SK-MEL-5 (cell line): ENCODE data around the gene NDUFS4. TPM values are rescaled to one million over a fixed set of nuclear protein-coding genes. Genes with fewer than 3 reads are reported as not detected.

Source experiments
- DNase-seq: peaks from one replicate; pipeline ENCODE4 v3.0.0-alpha.2; 2016; ENCODE audit warnings: low read depth, low spot score
- in situ Hi-C: cut with HindIII; loops from 2 replicates; pipeline ENCODE4 v1.10.0; 2016; ENCODE audit warnings: low sequenced_read_pairs, high pct_unique_total_duplicates, low pct_unique_long_range_greater_than_20kb
- total RNA-seq: library from RNA; depleted of rRNA; stranded (reverse); fragments of >200 nt; shearing (Covaris generic); gene quantifications from 2 replicates; pipeline ENCODE4 v1.2.3, GENCODE V29; 2014; rRNA removed

Gene NDUFS4
- total RNA-seq, 1 experiment from 2014 or later = 132 TPM

DNA sequence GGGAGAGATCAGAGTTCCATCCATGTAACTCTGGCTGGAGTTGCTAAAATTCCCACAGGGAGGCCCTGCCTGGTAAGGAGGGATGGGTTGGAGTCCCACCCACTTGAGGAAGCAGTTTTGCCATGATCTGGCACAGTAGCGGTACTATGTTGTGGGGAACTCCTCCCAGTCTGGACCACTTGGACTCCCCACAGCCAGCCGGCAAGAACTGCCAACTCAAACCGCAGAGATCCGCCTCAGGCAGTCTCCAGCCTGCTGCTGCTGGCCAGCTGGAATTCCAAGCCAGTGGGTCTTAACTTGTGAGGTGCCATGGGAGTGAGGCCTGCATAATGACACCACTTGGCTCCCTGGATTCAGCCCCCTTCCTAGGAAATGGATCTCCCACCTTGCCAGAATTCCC is 151.9 kb downstream of the NDUFS4 start:
- in situ Hi-C loops = no loop called here
- no peak for DNase-seq

- DNase-seq = no peak
- in situ Hi-C loops = no loop called here
Measured at GRCh38 chr5:53713978-53714666, 153.7 kb downstream of the NDUFS4 start.

DNA sequence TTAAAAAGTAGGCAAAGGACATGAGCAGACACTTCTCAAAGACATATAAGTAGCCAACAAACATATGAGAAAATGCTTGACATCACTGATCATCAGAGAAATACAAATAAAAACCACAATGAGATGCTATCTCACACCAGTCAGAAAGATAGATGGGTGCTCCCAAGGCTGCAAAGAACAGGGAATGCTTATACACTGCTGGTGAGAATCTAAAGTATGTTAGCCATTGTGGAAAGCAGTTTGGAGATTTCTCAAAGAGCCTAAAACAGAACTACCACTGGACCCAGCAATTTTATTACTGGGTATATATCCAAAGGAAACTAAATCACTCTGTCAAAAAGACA is 154.2 kb downstream of the NDUFS4 start:
- in situ Hi-C loops = no loop called here
- no peak for DNase-seq

DNA sequence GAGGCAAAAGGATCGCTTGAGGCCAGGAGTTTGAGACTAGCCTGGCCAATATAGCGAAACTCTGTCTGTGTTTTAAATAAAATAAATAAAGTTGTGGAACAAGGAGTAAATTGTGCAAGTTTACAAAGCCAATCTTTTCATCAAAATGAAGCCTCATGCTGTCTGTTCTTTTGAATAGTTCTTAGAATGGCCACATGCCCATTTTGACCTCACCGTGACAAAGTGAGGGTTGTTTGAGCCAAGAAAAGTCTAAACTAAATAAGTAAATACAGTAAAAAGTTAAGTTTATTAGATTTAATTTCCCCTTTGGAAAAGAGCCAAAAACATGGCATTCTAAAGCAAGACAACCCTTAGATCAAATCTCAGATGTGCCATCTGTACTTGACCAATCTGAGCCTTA is 165.7 kb downstream of the NDUFS4 start:
- in situ Hi-C loops = no loop called here
- DNase-seq = no peak

GRCh38 chr5:53730943-53731342 is 170.5 kb downstream of the NDUFS4 start:
- no peak for DNase-seq
- in situ Hi-C loops = no loop called here

Other genes starting within 250 kb of the NDUFS4 start
- gene FST, start 80.0 kb upstream of the NDUFS4 start, total RNA-seq = 0.48 and 0.74 TPM in 2 replicates